Sigmoid colon (tissue), 4 donors: ENCODE data around the gene COL25A1.

ENCODE experiments used
- CTCF ChIP-seq, 4 experiments: fragments of 450-650 bp in 3 of 4; fragments of 200-600 bp in 1 of 4; IDR thresholded peaks; one replicate each; pipeline ENCODE4 v1.5.1; 2016 to 2019; ENCODE audit warnings: antibody characterized with exemption in 4 of 4, mild to moderate bottlenecking in 3 of 4, moderate library complexity in 2 of 4
- POLR2A ChIP-seq, 2 donors: fragments of 450-650 bp; IDR thresholded peaks; one replicate each; pipeline ENCODE4 v1.6.1; 2016; ENCODE audit warnings: antibody characterized with exemption in 2 of 2, mild to moderate bottlenecking in 2 of 2, moderate library complexity in 2 of 2
- POLR2AphosphoS5 ChIP-seq, 4 donors: sonication (generic); formaldehyde crosslinking; IDR thresholded peaks; one replicate each; pipeline ENCODE4 v1.6.1; 2017; ENCODE audit warnings: antibody characterized with exemption in 4 of 4

- no peak for TF ChIP-seq POLR2A (IDR thresholded peaks at IDR 0.05)
- no peak for TF ChIP-seq CTCF (IDR thresholded peaks at IDR 0.05)
- TF ChIP-seq POLR2AphosphoS5 (IDR thresholded peaks at IDR 0.05) = no peak
Measured at GRCh38 chr4:108775921-108776320, 526.5 kb downstream of the COL25A1 start.
